HG03108 (cell line): Measurements from ENCODE around the gene AVPR1A.
A peak's percentile ranks its signal among the peaks of the same experiment; 100 is the strongest.
"Not testable (repeated sequence)": the region's sequence is repeated elsewhere in the genome, so short reads cannot be mapped to it uniquely, and the experiment has no call there.

Experiments
- ATAC-seq: cut with Tn5 transposase; IDR thresholded peaks from one replicate; pipeline ENCODE4 v1.9.1; 2021; ENCODE audit warnings: moderate library complexity; ENCODE audit not compliant: unreplicated experiment

The AVPR1A gene

DNA sequence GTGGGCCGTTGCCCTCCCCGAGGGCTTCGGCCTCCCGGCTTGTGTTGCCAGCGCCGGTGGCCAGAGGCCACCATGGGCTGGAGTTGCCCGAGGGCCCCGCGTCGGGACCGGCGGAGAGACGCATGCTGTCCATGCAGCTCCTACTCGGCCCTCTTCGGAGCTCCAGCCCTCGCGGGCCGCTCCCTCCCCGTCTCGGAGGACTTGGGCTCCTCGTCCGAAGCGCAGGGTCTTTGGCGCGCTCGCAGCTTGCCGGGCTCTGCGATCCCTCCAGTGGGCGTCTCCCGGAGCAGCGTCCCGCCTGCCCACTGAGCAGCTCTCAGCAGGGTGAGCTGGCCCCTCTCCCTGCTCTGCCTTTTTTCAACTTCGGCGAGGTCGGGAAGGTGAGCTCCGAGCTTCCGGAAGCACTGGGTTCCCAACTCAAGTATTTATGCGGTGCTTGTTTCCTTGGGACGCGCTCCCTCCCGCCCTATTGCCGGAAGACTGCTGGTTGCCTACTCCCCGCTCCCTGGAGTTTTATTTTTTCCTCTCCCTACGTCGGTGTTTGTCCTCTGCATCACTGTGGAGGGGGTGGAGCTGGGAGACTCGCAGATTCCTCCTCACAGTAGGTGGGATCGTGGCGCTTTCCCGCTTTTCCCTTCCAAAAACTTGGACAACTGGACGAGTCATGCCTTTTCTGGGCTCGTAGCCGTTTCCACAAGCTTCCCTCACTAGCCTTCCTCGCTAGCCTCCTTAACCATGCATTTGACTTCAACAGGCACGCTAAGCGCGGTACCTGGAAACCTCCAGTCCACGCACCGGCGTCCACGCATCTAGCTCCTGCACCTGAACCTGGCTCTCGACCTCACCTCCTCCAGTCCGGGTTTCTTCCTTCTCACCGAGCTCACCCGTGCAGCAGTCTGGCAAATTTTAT, at the start of gene AVPR1A:
TSS of gene AVPR1A (minus strand) at position 489 of the 910 bp plus-strand sequence. CDS start at position 124, 365 bp downstream.
- no peak for ATAC-seq

DNA sequence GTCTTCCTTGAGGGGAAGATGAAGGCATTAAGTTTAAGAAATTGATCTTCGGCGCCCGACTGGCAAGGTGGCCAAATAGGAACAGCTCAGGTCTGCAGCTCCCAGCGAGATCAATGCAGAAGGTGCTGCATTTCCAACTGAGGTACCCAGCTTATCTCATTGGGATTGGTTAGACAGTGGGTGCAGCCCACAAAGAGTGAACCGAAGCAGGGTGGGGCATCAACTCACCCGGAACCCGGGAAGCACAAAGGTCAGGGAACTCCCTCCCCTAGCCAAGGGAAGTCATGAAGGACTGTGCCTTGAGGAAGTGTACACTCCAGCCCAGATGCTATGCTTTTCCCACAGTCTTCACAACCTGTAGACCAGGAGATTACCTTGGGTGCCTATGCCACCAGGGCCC, 45.2 kb upstream of the AVPR1A start:
- ATAC-seq: no peak

DNA sequence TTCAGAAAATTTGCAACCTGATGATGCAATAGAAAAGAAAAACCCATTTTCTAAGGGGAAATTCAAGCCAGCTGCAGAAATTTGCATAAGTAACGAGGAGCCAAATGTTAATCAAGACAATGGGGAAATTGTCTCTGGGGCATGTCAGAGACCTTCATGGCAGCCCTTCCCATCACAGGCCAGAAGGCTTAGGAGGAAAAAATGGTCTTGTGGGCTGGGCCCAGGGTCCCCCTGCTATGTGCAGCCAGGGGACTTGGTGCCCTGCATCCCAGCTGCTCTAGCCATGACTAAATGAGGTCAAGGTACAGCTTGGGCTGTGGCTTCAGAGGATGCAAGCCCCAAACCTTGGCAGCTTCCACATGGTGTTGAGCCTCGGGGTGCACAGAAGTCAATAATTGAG, 28.2 kb upstream of the AVPR1A start:
- no peak for ATAC-seq

DNA sequence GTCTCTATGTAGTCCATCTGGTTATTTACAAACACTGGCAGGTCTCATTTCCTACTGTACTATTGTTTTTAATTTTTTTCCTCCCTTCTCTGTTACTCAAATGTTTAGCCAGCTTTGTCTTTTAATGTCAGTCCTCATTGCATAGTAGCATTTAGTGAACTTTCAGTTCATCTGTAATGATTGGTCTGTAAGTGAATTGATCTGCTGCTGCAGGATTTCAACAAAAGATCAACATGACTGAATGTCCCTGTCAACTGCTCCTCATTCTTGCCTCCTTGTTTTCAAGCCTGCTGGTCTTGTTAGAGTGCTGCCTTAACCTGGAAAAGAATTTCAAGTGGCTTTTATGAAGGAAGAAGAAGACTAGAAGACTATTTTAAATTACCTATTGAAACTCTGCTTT, 19.3 kb upstream of the AVPR1A start:
- ATAC-seq: no peak

DNA sequence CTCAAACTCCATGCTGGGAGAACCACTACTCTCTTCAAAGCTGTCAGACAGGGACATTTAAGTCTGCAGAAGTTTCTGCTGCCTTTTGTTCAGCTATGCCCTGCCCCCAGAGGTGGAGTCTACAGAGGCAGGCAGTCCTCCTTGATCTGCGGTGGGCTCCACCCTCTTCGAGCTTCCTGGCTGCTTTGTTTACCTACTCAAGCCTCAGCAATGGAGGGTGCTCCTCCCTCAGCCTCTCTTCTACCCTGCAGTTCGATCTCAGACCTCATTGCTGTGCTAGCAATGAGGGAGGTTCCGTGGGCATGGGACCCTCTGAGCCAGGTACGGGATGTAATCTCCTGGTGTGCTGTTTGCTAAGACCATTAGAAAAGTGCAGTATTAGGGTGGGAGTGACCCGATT, 16.7 kb upstream of the AVPR1A start:
- not testable (repeated sequence) for ATAC-seq

DNA sequence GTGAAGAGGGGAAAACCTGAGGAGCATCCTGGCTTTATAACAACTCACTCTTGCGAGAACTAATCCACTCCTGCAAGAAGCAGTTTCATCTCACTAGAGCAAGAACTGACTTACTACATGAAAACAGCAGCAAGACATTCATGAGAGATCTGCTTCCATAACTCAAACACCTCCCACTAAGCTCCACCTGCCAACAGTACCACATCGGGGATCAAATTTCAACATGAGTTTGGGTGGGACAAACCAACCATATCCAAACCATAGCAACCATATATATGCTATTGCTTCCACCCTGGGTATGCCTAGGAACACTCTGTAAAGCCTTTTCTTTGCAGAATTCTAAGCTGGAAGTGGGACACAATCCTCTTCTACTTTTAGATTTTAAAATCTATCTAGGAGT, 13.9 kb upstream of the AVPR1A start:
- no peak for ATAC-seq

DNA sequence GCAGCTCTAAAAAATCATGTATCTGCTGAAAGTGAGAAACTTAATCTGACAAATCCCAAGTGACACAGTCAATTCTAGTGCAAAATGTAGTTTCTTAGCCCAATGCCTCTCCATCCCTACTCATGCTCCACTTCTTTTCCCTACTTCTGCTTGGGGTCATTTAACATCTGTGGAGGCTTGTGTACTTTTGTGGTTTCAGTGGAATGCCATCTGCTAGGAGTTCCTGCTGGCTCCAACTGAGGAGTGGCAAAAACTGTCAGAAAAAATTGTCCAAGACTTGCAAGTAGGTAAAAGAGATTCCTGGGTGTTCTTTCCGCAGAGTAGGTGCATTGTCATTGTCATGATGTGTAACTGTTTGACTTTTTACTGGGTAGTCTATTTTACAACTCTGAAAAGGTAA, 12.5 kb upstream of the AVPR1A start:
- ATAC-seq: no peak

- no peak for ATAC-seq
Observed at GRCh38 chr12:63155375-63155774, 4.4 kb upstream of the AVPR1A start.

DNA sequence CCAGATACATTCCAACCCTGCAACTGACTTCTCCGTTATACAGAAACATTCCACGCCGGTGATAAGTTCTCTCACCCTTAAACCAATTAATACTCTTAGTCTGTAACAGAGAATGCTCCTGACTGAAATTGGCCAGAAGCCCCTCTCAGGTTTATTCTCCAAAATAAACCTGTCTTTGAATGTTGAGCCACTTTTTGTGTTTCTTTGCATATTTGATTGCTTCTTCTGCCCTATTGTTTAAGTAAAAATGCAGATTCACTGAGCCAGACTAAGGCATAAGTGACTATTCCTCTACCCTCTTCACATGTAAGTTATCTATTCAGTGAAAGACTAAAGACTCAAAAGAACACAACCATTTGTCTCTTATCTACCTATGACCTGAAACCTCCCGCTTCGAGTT, 3.6 kb upstream of the AVPR1A start:
- ATAC-seq: no peak

GRCh38 chr12:63152321-63152700, 1.3 kb upstream of the AVPR1A start:
- ATAC-seq: no peak

GRCh38 chr12:63151623-63152320, 771 bp upstream of the AVPR1A start:
- peak; percentile 75 for ATAC-seq

DNA sequence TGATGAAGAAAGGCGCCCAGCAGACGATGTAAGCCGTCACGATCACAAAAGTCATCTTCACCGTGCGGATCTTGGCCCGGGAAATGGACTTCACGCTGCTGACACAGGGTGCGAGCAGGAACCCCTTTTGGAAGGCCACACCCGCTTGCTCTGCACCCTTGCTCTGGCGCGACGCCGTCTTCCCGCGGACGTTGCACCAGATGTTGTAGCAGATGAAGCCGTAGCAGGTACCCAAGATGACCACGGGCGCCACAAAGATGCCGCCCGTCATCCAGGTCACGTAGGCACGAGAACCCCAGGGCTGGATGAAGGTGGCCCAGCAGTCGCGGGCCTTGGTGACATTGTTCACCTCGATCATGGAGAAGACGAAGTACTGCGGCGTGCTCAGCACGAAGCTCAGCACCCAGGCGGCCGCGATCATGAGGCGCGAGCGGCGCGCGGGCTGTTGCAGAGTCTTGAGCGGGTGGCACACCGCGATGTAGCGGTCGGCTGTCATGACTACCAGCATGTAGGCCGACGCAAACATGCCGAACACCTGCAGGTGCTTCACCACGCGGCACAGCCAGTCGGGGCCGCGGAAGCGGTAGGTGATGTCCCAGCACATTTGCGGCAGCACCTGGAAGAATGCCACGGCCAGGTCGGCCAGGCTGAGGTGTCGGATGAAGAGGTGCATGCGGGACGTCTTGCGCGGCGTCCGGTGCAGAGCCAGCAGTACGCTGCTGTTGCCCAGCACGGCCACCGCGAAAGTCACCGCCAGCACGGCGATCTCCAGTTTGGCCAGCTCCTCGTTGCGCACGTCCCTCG, 890 bp downstream of the AVPR1A start:
- no peak for ATAC-seq

- no peak for ATAC-seq
Observed at GRCh38 chr12:63144556-63144955, 6.4 kb downstream of the AVPR1A start.

- no peak for ATAC-seq
Observed at GRCh38 chr12:63138488-63138887, 12.5 kb downstream of the AVPR1A start.

- no peak for ATAC-seq
Observed at GRCh38 chr12:63133981-63134380, 17.0 kb downstream of the AVPR1A start.

- ATAC-seq: no peak
Observed at GRCh38 chr12:63132201-63132600, 18.8 kb downstream of the AVPR1A start.

DNA sequence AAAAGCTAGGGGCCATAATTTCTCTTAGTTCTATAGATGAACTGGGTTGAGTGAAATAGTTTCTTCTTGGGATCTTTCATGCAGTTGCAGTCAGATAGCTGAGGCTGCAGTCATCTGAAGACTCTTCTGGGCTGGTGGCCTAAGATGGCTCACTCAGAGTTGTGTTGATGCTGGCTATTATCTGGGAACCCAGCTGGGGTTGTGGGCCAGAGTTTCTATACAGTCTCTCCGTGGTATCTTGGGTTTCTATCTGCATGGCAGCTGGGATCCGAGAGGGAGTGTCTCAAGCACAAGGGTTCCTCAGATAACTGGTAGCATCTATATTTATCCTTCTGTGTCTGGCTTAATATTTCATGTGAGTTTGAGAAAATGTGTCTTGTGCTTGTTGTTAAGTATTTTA, 21.1 kb downstream of the AVPR1A start:
- no peak for ATAC-seq

- no peak for ATAC-seq
Observed at GRCh38 chr12:63124778-63125177, 26.2 kb downstream of the AVPR1A start.

GRCh38 chr12:63103494-63104131, 47.4 kb downstream of the AVPR1A start:
- no peak for ATAC-seq

DNA sequence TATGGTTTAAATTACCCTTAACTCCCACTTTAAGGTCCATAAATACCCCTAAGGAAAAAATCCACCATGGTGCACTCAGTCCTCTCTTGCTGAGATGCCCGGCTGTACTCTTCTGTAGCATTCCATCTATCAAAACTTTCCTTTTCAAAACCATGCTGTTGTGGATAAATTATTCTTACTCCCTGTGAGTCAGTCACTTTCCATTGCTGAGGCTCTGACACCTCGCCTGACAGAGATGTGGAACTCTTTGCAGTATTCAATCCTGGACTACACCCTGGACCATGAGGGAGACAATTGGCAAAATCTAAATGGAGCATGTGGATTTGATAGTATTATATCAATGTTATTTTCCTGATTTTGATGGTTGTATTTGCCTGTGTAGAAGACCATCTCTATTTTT, 49.1 kb downstream of the AVPR1A start:
- no peak for ATAC-seq

GRCh38 chr12:63098851-63099250, 52.1 kb downstream of the AVPR1A start:
- no peak for ATAC-seq
